ENCODE results near the gene PPP1R1B.

GRCh38 chr17:39581759-39582085 is 45.0 kb upstream of the PPP1R1B start:
- TF ChIP-seq CBX5 (IDR thresholded peaks at IDR 0.05; ENCODE audit: borderline replicate concordance, low read depth) (no peak), RB1 (IDR thresholded peaks at IDR 0.05; ENCODE audit: low read depth) (no peak), MTA3 (IDR thresholded peaks at IDR 0.05; ENCODE audit: borderline replicate concordance) (no peak), ZFP91 (CRISPR knock-in tag; IDR thresholded peaks at IDR 0.05) (no peak), ZNF583 (CRISPR knock-in tag; IDR thresholded peaks at IDR 0.05) (no peak), CTCF (IDR thresholded peaks at IDR 0.05 in 2 of 3, conservative IDR thresholded peaks at IDR 0.05 in 1 of 3; ENCODE audit: insufficient read depth in 2 of 3, low read depth in 1 of 3, low read length in 3 of 3) (no peak), TAF1 (IDR thresholded peaks at IDR 0.05; ENCODE audit: control insufficient read depth, extremely low read depth, insufficient read depth, low read length, severe bottlenecking) (no peak)
